Left ventricle myocardium inferior (tissue), 1 donor: ENCODE measurements around the gene PTGR3. TPM values are rescaled to one million over a fixed set of nuclear protein-coding genes. Genes with fewer than 3 reads are reported as not detected.

Experiments
- DNase-seq: peaks from one replicate; pipeline ENCODE4 v3.0.0-alpha.2; 2020
- H3K27ac ChIP-seq: fragments of 200-600 bp; replicated peaks from 2 replicates; pipeline ENCODE4 v1.8.0; 2021
- H3K27me3 ChIP-seq: fragments of 200-600 bp; 2 replicates; pipeline ENCODE4 v1.8.0; 2021; ENCODE audit warnings: low read depth
- H3K36me3 ChIP-seq: fragments of 200-600 bp; 2 replicates; pipeline ENCODE4 v1.8.0; 2021
- H3K4me1 ChIP-seq: fragments of 200-600 bp; 2 replicates; pipeline ENCODE4 v1.8.0; 2021
- H3K4me3 ChIP-seq: fragments of 200-600 bp; 2 replicates; pipeline ENCODE4 v1.8.0; 2021; ENCODE audit warnings: mild to moderate bottlenecking, moderate library complexity
- H3K9me3 ChIP-seq: fragments of 200-600 bp; replicated peaks from 2 replicates; pipeline ENCODE4 v1.8.0; 2021
- intact Hi-C: fragments of 100-400 bp; cut with micrococcal nuclease; formaldehyde crosslinking; loops from one replicate; pipeline ENCODE4 v1.11.0; 2022
- total RNA-seq: library from RNA; stranded (reverse); fragmentation: NEBNext Ultra II Directional; extraction: Animal tissue kit (Norgen Biotek cat#: 25700); gene quantifications from one replicate; pipeline ENCODE4 v1.2.1, GENCODE V29; 2021
- TF ChIP-seq, protein P1 (sequence below): fragments of 200-600 bp; IDR thresholded peaks from 2 replicates; pipeline ENCODE4 v1.8.0; 2021; ENCODE audit warnings: antibody characterized with exemption, mild to moderate bottlenecking, borderline replicate concordance
- donor health status: DM: no; HTN: yes; CAD: no; lungs with severe emphysema.

Gene PTGR3
- total RNA-seq, 1 donor from 2014 or later: 77.3 TPM

DNA sequence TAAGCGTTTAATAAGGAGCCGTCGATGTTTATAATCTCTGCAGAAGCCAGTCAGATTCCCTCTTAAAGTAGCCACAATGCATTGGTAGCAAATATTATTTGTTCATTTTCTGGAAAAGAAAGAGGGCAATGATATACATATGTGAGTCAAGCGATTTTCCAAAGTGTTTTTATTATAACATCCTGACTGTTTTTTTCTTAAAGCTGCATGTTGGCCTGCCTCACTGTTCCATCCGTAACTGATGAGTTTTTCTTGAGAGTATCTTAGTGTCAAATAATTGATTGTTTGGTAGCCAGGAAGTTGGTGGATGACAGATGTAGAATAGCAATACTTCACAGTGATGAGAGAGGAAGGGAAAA is 5.4 kb upstream of the PTGR3 start:
- H3K9me3 ChIP-seq: no peaks in the 10 kb centered on the region
- no peaks in the 10 kb centered on the region for H3K27me3 ChIP-seq
- H3K4me3 ChIP-seq: peak overlapping the region; percentile 85
- H3K27ac ChIP-seq: peak overlapping the region; percentile 93
- intact Hi-C loops: no loop called here
- DNase-seq: no peak
- no peaks in the 10 kb centered on the region for H3K36me3 ChIP-seq
- TF ChIP-seq, protein P1, sequence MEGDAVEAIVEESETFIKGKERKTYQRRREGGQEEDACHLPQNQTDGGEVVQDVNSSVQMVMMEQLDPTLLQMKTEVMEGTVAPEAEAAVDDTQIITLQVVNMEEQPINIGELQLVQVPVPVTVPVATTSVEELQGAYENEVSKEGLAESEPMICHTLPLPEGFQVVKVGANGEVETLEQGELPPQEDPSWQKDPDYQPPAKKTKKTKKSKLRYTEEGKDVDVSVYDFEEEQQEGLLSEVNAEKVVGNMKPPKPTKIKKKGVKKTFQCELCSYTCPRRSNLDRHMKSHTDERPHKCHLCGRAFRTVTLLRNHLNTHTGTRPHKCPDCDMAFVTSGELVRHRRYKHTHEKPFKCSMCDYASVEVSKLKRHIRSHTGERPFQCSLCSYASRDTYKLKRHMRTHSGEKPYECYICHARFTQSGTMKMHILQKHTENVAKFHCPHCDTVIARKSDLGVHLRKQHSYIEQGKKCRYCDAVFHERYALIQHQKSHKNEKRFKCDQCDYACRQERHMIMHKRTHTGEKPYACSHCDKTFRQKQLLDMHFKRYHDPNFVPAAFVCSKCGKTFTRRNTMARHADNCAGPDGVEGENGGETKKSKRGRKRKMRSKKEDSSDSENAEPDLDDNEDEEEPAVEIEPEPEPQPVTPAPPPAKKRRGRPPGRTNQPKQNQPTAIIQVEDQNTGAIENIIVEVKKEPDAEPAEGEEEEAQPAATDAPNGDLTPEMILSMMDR: no peak
- H3K4me1 ChIP-seq: peaks cover 90% of the 10 kb centered on the region

DNA sequence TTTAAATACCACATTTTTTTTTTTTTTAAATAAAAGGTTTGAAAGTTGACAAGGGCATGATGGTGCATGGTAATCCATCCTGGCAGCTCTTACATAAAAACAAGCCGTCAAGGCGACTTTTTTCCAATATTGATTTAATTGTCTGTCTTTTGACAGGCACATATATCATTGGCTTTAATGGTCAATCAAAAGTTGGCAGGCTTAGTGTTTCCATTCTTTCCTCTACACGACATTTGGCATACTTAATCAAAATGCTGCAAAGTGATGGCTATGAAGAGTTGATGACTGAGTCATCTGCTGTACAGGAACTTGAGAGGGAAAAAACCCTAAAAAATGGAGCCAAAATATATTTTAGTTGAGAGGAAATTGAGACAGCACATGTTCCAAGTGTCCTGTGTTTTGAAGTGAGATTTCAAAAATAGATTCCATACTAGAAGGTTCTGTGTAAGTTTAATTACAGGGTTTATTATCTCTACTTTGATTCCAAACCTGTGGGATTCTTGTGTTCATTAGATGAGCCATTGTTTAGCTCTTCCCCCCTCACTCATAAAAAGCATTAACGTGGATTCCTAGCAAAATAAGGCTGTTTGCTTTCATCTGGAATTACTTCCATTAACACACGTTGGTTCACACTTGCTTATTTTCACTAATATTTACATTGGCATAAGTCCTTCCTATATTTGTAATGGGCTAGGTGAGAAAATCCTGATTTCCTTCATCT is 4.8 kb upstream of the PTGR3 start:
- Histone ChIP-seq H3K9me3 (no peaks in the 10 kb centered on the region), H3K4me1 (peaks cover 86% of the 10 kb centered on the region), H3K4me3 (peak overlapping the region; percentile 85), H3K27me3 (no peaks in the 10 kb centered on the region), H3K27ac (peak overlapping the region; percentile 93), H3K36me3 (no peaks in the 10 kb centered on the region)
- TF ChIP-seq, protein P1: no peak
- intact Hi-C loops: no loop called here
- DNase-seq: no peak

DNA sequence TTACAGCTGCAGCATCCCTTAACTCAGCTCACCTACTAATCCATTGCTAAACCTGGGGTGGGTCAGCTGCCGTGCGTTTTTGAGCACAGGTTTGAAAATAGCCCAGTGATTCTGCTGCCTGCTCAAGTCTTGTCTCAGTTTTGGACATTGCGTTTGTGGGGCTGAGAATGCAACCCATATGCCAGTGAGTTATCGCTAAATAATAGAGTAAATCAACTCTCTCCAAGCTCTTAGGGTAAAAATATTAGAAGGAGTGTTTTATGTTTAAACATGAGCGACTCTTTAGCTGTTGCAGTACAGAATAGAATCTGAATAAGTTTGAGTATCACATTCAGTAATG is 3.8 kb upstream of the PTGR3 start:
- H3K4me1 ChIP-seq: peaks cover 86% of the 10 kb centered on the region
- H3K36me3 ChIP-seq: no peaks in the 10 kb centered on the region
- TF ChIP-seq, protein P1: no peak
- H3K4me3 ChIP-seq: peak overlapping the region; percentile 85
- no peak for DNase-seq
- intact Hi-C loops: no loop called here
- peak overlapping the region; percentile 93 for H3K27ac ChIP-seq
- no peaks in the 10 kb centered on the region for H3K9me3 ChIP-seq
- no peaks in the 10 kb centered on the region for H3K27me3 ChIP-seq

DNA sequence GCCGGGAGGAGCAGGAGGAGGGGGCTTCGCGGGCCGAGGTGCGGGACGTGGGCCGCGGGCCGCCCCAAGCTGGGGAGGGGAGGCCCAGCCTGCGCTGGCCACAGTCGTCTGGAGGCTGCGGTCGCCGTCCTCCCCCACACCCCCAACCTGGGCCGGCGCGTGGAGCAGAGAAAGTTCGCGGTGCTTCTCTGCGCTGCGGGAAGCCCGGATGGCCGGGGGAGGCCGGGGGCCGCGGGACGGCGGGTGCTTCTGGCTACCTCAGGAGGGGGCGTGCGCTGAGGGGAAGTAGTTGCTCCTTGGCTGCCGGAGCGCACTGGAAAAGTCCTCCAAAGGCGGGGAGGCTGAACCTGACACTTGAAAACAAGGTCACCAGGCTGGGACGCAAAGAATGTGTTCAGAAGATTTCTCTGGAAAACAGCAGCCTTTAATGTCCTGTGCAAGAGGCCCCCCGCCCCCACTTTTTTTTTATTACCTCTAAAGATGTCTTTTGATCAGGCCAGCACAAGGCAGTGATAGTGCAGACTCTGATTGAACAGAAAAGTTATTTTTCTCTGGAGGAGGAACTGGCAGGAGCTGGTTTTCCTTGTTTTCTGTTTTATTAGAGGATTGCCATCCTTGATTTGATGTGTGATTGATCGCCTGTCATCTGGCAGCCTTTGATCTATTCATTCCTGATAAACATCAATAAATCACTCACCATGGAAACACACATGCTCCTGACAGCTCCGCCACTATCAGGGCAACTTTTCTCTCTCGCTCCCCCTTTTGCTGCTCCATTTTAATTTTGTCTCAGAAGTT is 3.2 kb upstream of the PTGR3 start:
- Histone ChIP-seq H3K9me3 (no peaks in the 10 kb centered on the region), H3K36me3 (no peaks in the 10 kb centered on the region), H3K27ac (peak overlapping the region; percentile 93), H3K4me1 (peaks cover 86% of the 10 kb centered on the region), H3K4me3 (peak overlapping the region; percentile 85), H3K27me3 (no peaks in the 10 kb centered on the region)
- DNase-seq: peak; percentile 50
- TF ChIP-seq, protein P1: no peak
- intact Hi-C loops: no loop called here

DNA sequence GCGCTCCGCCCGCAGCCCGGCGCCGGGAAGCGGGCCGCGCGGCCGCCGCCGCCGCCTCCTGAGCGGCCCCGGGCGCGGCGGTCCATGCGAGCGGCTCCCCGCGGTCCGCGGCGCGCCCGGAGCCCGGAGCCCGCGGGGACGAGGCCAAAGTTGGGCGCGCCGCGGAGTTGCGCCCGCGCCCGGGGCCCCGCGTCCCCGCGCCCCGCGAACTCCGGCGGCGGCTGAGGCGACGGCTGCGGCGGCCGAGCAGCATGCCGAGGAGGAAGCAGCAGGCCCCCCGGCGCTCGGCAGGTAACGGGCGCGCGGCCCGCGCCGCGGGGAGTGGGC is 2.6 kb upstream of the PTGR3 start:
- Histone ChIP-seq H3K9me3 (no peaks in the 10 kb centered on the region), H3K27me3 (no peaks in the 10 kb centered on the region), H3K36me3 (no peaks in the 10 kb centered on the region), H3K27ac (peak overlapping the region; percentile 93), H3K4me3 (peak overlapping the region; percentile 85), H3K4me1 (peaks cover 86% of the 10 kb centered on the region)
- TF ChIP-seq, protein P1: no peak
- no peak for DNase-seq
- intact Hi-C loops: no loop called here
